Trophoblast cell (in vitro differentiated cells and primary cell): ENCODE data around the gene CSF3R.

ENCODE experiments used
- DNase-seq, 2 donors: peaks; one replicate each; pipeline ENCODE4 v3.0.0-alpha.2; 2016
- H2AFZ ChIP-seq: 2 replicates; pipeline ENCODE4 v1.6.1; 2013; ENCODE audit warnings: low read length, moderate library complexity, mild to moderate bottlenecking; ENCODE audit not compliant: insufficient read depth, poor library complexity
- H2AK5ac ChIP-seq: 2 replicates; pipeline ENCODE4 v1.6.1; 2013; ENCODE audit warnings: mild to moderate bottlenecking, low read length
- H2BK120ac ChIP-seq: 2 replicates; pipeline ENCODE4 v1.6.1; 2013; ENCODE audit warnings: low read length, mild to moderate bottlenecking, moderate library complexity; ENCODE audit not compliant: insufficient read depth, poor library complexity
- H2BK12ac ChIP-seq: 2 replicates; pipeline ENCODE4 v1.6.1; 2013; ENCODE audit warnings: mild to moderate bottlenecking, low read length, moderate library complexity
- H2BK5ac ChIP-seq: 2 replicates; pipeline ENCODE4 v1.6.1; 2013; ENCODE audit warnings: low read length, low read depth, moderate library complexity, mild to moderate bottlenecking; ENCODE audit not compliant: poor library complexity
- H3K14ac ChIP-seq: 2 replicates; pipeline ENCODE4 v1.6.1; 2013; ENCODE audit warnings: mild to moderate bottlenecking, low read length
- H3K18ac ChIP-seq: 2 replicates; pipeline ENCODE4 v1.6.1; 2013; ENCODE audit warnings: mild to moderate bottlenecking, low read length
- H3K23ac ChIP-seq: 2 replicates; pipeline ENCODE4 v1.6.1; 2013; ENCODE audit warnings: low read length
- H3K27ac ChIP-seq: 2 replicates; pipeline ENCODE4 v1.5.1; 2013; ENCODE audit warnings: low read depth, mild to moderate bottlenecking, inconsistent platforms, low read length, moderate library complexity
- H3K27me3 ChIP-seq: 2 replicates; pipeline ENCODE4 v1.6.1; 2013; ENCODE audit warnings: inconsistent platforms, mild to moderate bottlenecking, low read length, moderate library complexity; ENCODE audit not compliant: insufficient read depth
- H3K36me3 ChIP-seq, 2 experiments: 1 replicate in 1 of 2; 2 replicates in 1 of 2; pipeline ENCODE4 v1.6.1; 2013; ENCODE audit warnings: low read length in 2 of 2, mild to moderate bottlenecking in 2 of 2, moderate library complexity in 1 of 2; ENCODE audit not compliant: insufficient read depth in 2 of 2, control insufficient read depth in 1 of 2
- H3K4ac ChIP-seq: 2 replicates; pipeline ENCODE4 v1.6.1; 2013; ENCODE audit warnings: low read depth, mild to moderate bottlenecking, low read length, moderate library complexity
- H3K4me1 ChIP-seq, 2 experiments: 1 replicate in 1 of 2; 2 replicates in 1 of 2; pipeline ENCODE4 v1.6.1; 2013; ENCODE audit warnings: low read length in 2 of 2, mild to moderate bottlenecking in 2 of 2, moderate library complexity in 1 of 2; ENCODE audit not compliant: insufficient read depth in 2 of 2, control insufficient read depth in 1 of 2
- H3K4me2 ChIP-seq: 2 replicates; pipeline ENCODE4 v1.6.1; 2013; ENCODE audit warnings: inconsistent platforms, mild to moderate bottlenecking, low read length, moderate library complexity
- H3K4me3 ChIP-seq: 2 replicates; pipeline ENCODE4 v1.5.1; 2013; ENCODE audit warnings: mild to moderate bottlenecking, low read depth, low read length, inconsistent platforms
- H3K79me1 ChIP-seq: one replicate; pipeline ENCODE4 v1.6.1; 2013; ENCODE audit warnings: low read length
- H3K79me2 ChIP-seq: 2 replicates; pipeline ENCODE4 v1.6.1; 2013; ENCODE audit warnings: low read length, mild to moderate bottlenecking; ENCODE audit not compliant: control insufficient read depth, insufficient read depth, poor library complexity
- H3K9ac ChIP-seq: 2 replicates; pipeline ENCODE4 v1.6.1; 2013; ENCODE audit warnings: mild to moderate bottlenecking, low read length
- H3K9me3 ChIP-seq: 2 replicates; pipeline ENCODE4 v1.6.1; 2013; ENCODE audit warnings: low read depth, mild to moderate bottlenecking, control low read depth, inconsistent platforms, low read length; ENCODE audit not compliant: insufficient read depth
- H4K12ac ChIP-seq: 2 replicates; pipeline ENCODE4 v1.6.1; 2013; ENCODE audit warnings: low read depth, mild to moderate bottlenecking, low read length, moderate library complexity
- H4K8ac ChIP-seq: 2 replicates; pipeline ENCODE4 v1.6.1; 2013; ENCODE audit warnings: low read depth, mild to moderate bottlenecking, low read length, moderate library complexity
- H4K91ac ChIP-seq: one replicate; pipeline ENCODE4 v1.6.1; 2013; ENCODE audit warnings: low read depth, mild to moderate bottlenecking, low read length, moderate library complexity
- WGBS: extraction: QIAGEN DNeasy Blood & Tissue Kit; methylation state at CpG from one replicate; pipeline ENCODE4 v1.1.7; 2013; ENCODE audit warnings: missing lambda C conversion rate; ENCODE audit not compliant: insufficient read length, insufficient coverage; ENCODE audit errors: extremely low coverage; 5-methylcytosine and 5-hydroxymethylcytosine counted together

CSF3R gene

GRCh38 chr1:36440044-36440443, 42.7 kb downstream of the CSF3R start:
- no peaks in the 10 kb centered on the region for H3K27me3 ChIP-seq
- H3K4me2 ChIP-seq = peak overlapping the region; percentile 8
- H2BK12ac ChIP-seq = peak overlapping the region; percentile 62
- peak; percentile 72 to 76 for DNase-seq
- no peaks in the 10 kb centered on the region for H3K36me3 ChIP-seq
- no peak overlapping the region for H3K4me3 ChIP-seq
- no peak overlapping the region for H3K14ac ChIP-seq
- H3K23ac ChIP-seq = no peak overlapping the region
- no peak overlapping the region for H3K18ac ChIP-seq
- H2BK120ac ChIP-seq = peak overlapping the region; percentile 87
- H3K9me3 ChIP-seq = no peaks in the 10 kb centered on the region
- no peak overlapping the region for H4K12ac ChIP-seq
- peaks cover 21% of the 10 kb centered on the region for H3K79me1 ChIP-seq
- H2BK5ac ChIP-seq = peak overlapping the region; percentile 41
- H2AFZ ChIP-seq = no peak overlapping the region
- no peak overlapping the region for H4K8ac ChIP-seq
- H3K4me1 ChIP-seq = peaks cover 15 to 25% of the 10 kb centered on the region in 2 experiments
- H4K91ac ChIP-seq = peak overlapping the region; percentile 72
- no CpG with 5 or more reads among the region's 3 CpGs for WGBS
- H3K4ac ChIP-seq = no peak overlapping the region
- H3K27ac ChIP-seq = peak overlapping the region; percentile 83
- peaks cover 1% of the 10 kb centered on the region for H3K79me2 ChIP-seq
- H3K9ac ChIP-seq = no peak overlapping the region
- H2AK5ac ChIP-seq = no peak overlapping the region

- peak overlapping the region; percentile 38 for H3K27ac ChIP-seq
- no peaks in the 10 kb centered on the region for H3K27me3 ChIP-seq
- no peak overlapping the region for H2AFZ ChIP-seq
- H3K18ac ChIP-seq = no peak overlapping the region
- no peak overlapping the region for H3K23ac ChIP-seq
- peak overlapping the region; percentile 92 for H2BK12ac ChIP-seq
- H3K4ac ChIP-seq = no peak overlapping the region
- H3K4me2 ChIP-seq = no peak overlapping the region
- no peak overlapping the region for H3K4me3 ChIP-seq
- H3K9me3 ChIP-seq = no peaks in the 10 kb centered on the region
- DNase-seq = peak in 1 of 2 donors; percentile 24
- H2BK120ac ChIP-seq = peak overlapping the region; percentile 56
- no peaks in the 10 kb centered on the region for H3K36me3 ChIP-seq
- no peak overlapping the region for H3K9ac ChIP-seq
- WGBS = no CpG with 5 or more reads among the region's 4 CpGs
- H3K4me1 ChIP-seq = peaks cover 15 to 25% of the 10 kb centered on the region in 2 experiments
- H4K91ac ChIP-seq = peak overlapping the region; percentile 42
- no peak overlapping the region for H4K12ac ChIP-seq
- peak overlapping the region; percentile 21 for H2BK5ac ChIP-seq
- peaks cover 1% of the 10 kb centered on the region for H3K79me2 ChIP-seq
- no peak overlapping the region for H3K14ac ChIP-seq
- H4K8ac ChIP-seq = no peak overlapping the region
- H3K79me1 ChIP-seq = peaks cover 23% of the 10 kb centered on the region
- no peak overlapping the region for H2AK5ac ChIP-seq
These were observed 44.0 kb downstream of the CSF3R start for GRCh38 chr1:36438715-36439114.

DNA sequence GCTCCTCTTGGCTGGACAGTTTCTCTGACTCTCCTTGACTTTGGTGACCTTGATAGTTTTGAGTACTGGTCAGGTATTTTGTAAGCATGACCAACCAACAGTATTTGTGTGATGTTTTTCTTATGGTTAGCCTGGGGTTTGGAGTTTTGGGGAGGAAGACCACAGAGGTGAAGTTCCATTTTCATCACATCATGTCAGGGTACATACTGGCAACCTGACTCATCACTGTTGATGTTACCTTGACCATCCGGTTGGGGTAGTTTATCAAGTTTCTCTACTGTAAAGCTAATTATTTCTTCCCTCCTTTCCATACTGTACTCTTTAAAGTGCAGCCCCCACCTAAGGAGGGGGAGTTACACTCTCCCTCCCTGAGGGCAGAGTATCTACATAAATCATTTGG, 45.9 kb downstream of the CSF3R start:
- Histone ChIP-seq H2AK5ac (no peak overlapping the region), H2BK120ac (peak overlapping the region; percentile 88), H3K4me3 (no peak overlapping the region), H3K4me1 (peaks cover 20 to 28% of the 10 kb centered on the region in 2 experiments), H3K79me1 (peaks cover 25% of the 10 kb centered on the region), H3K18ac (no peak overlapping the region), H3K27me3 (no peaks in the 10 kb centered on the region), H3K4me2 (peak overlapping the region; percentile 38), H3K79me2 (peaks cover 1% of the 10 kb centered on the region), H4K8ac (no peak overlapping the region), H3K14ac (no peak overlapping the region), H2BK12ac (no peak overlapping the region), H3K9ac (no peak overlapping the region), H3K36me3 (no peaks in the 10 kb centered on the region), H4K91ac (no peak overlapping the region), H3K23ac (no peak overlapping the region), H4K12ac (no peak overlapping the region), H3K4ac (no peak overlapping the region), H2BK5ac (no peak overlapping the region), H3K27ac (peak overlapping the region; percentile 66), H2AFZ (no peak overlapping the region), H3K9me3 (no peaks in the 10 kb centered on the region)
- peak; percentile 84 to 98 for DNase-seq
- no CpG with 5 or more reads among the region's 1 CpG for WGBS

DNA sequence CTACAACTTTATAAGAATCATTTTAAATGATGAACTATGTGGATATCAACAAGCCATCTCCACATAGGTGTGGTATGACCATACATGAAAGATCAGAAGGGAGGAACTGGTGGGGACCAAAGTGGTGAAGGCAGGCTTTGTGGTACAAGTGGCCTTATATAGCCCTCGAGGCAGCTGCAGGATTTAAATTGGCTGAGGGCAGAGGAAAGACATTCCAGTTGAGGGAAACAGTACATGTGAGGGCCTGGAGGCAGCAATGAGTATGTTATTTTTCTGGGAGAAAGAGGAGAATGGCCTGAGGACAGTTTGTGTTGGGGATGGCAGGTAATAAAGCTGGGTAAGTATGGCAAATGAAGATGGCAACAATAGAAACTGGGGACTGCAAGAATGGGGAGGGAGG, 49.6 kb downstream of the CSF3R start:
- Histone ChIP-seq H4K91ac (no peak overlapping the region), H3K23ac (no peak overlapping the region), H3K4me3 (no peak overlapping the region), H3K14ac (no peak overlapping the region), H3K9ac (no peak overlapping the region), H3K9me3 (no peaks in the 10 kb centered on the region), H3K18ac (no peak overlapping the region), H4K8ac (no peak overlapping the region), H4K12ac (no peak overlapping the region), H2AK5ac (no peak overlapping the region), H3K79me1 (peaks cover 13% of the 10 kb centered on the region), H3K27ac (no peak overlapping the region), H2AFZ (no peak overlapping the region), H3K4ac (no peak overlapping the region), H2BK12ac (no peak overlapping the region), H2BK120ac (no peak overlapping the region), H3K4me1 (peaks cover 9 to 13% of the 10 kb centered on the region in 2 experiments), H3K27me3 (no peaks in the 10 kb centered on the region), H3K79me2 (peaks cover 1% of the 10 kb centered on the region), H3K36me3 (no peaks in the 10 kb centered on the region), H2BK5ac (no peak overlapping the region), H3K4me2 (no peak overlapping the region)
- DNase-seq = no peak
- no CpG with 5 or more reads among the region's 1 CpG for WGBS
